Activated T-cell treated with anti-CD3 and anti-CD28 coated beads, Interleukin-2, amount 50 U/mL, for 4 hours (primary cell): ENCODE results near the gene SELENOM. TPM values are rescaled to one million over a fixed set of nuclear protein-coding genes. Genes with fewer than 3 reads are reported as not detected.

ENCODE experiments used
- total RNA-seq, 3 donors: library from RNA; stranded (reverse); gene quantifications; one replicate each; pipeline ENCODE4 v1.2.1, GENCODE V29; 2021

SELENOM gene
- total RNA-seq, 3 donors from 2014 or later = 8.1 to 19.2 (median 12.1) TPM

Other genes starting within 250 kb of the SELENOM start
- 10 to 100 TPM; 26.9 to 27.7 (median 27.6) TPM for gene MORC2, start 138.8 kb downstream of the SELENOM start, total RNA-seq
- gene TUG1, start 138.3 kb downstream of the SELENOM start, total RNA-seq = 10 to 100 TPM; 33.8 to 43.6 (median 36.3) TPM
- gene SMTN, start 26.2 kb downstream of the SELENOM start, total RNA-seq = 10 to 100 TPM in 1 of 3 donors, 1 to 10 TPM in 2; 8.9 to 10.4 (median 9.4) TPM
- under 1 TPM in 2 of 3 donors, not detected in 1; 0.16 to 0.21 TPM for gene INPP5J, start 15.4 kb upstream of the SELENOM start, total RNA-seq
- gene PLA2G3, start 32.9 kb upstream of the SELENOM start, total RNA-seq = not detected
- 10 to 100 TPM; 25.3 to 34.1 (median 29.9) TPM for gene RNF185, start 52.6 kb upstream of the SELENOM start, total RNA-seq
- 10 to 100 TPM; 18.6 to 22.6 (median 20.6) TPM for gene LIMK2, start 104.7 kb upstream of the SELENOM start, total RNA-seq
- gene PIK3IP1, start 184.9 kb upstream of the SELENOM start, total RNA-seq = 1 to 10 TPM; 7.3 to 8.6 (median 7.9) TPM
- gene PATZ1, start 238.8 kb upstream of the SELENOM start, total RNA-seq = 10 to 100 TPM; 33.7 to 42.7 (median 41.4) TPM